ENCODE results near the gene CHURC1. TPM values are rescaled to one million over a fixed set of nuclear protein-coding genes. Genes with fewer than 3 reads are reported as not detected.

CHURC1 gene
- polyA plus RNA-seq, 1 of the 3 experiments (the other 2 are of a cell fraction) = 66.8 TPM

GRCh38 chr14:64873506-64874219 is 40.6 kb upstream of the CHURC1 start:
- no peak overlapping the region for H3K4me2 ChIP-seq
- H3K36me3 ChIP-seq (replicated peaks in 1 of 2; ENCODE audit: control insufficient read depth in 1 of 2, insufficient read depth in 2 of 2, low read length in 1 of 2) = no peaks in the 10 kb centered on the region
- no peaks in the 10 kb centered on the region for H4K20me1 ChIP-seq (ENCODE audit: insufficient read depth)
- no peaks in the 10 kb centered on the region for H3K79me2 ChIP-seq (ENCODE audit: insufficient read depth)
- H3F3A ChIP-seq (replicated peaks; ENCODE audit: insufficient read depth) = no peaks in the 10 kb centered on the region
- no peak overlapping the region for H3K9ac ChIP-seq
- no peak overlapping the region for H3K4me3 ChIP-seq (ENCODE audit: low read depth in 2 of 2, low read length in 1 of 2)
- ChIA-PET POLR2A (no interaction called here), CTCF (no interaction called here)
- TF ChIP-seq PBX3 (IDR thresholded peaks at IDR 0.05) (peak; percentile 34; the same call in 1 of the 2 replicates), JUND (IDR thresholded peaks at IDR 0.05) (peak; percentile 17; the same call in 1 of the 2 replicates), RAD21 (IDR thresholded peaks at IDR 0.05; ENCODE audit: low read length) (no peak)
- 56% methylated on average over 3 of the region's 3 CpGs for WGBS (ENCODE audit: low lambda C conversion rate)
- DNase-seq = no peak
- no peaks in the 10 kb centered on the region for H3K4me1 ChIP-seq (ENCODE audit: control insufficient read depth in 1 of 2, insufficient read depth in 2 of 2, low read depth in 1 of 2, low read length in 1 of 2)
- peaks cover 10% of the 10 kb centered on the region; the same call in 1 of the 2 replicates for H3K27me3 ChIP-seq (ENCODE audit: insufficient read depth)
- H3K9me2 ChIP-seq = no peaks in the 10 kb centered on the region
- no peaks in the 10 kb centered on the region for H3K9me3 ChIP-seq
- no peak overlapping the region for H3K27ac ChIP-seq (ENCODE audit: low read depth in 2 of 2, low read length in 1 of 2)
- H2AFZ ChIP-seq (ENCODE audit: low read depth) = no peak overlapping the region

GRCh38 chr14:64875350-64875749 is 38.9 kb upstream of the CHURC1 start:
- peaks cover 0 to 2% of the 10 kb centered on the region in 2 experiments; a peak in 1 of 4 replicates for H3K4me1 ChIP-seq (ENCODE audit: control insufficient read depth in 1 of 2, insufficient read depth in 2 of 2, low read depth in 1 of 2, low read length in 1 of 2)
- ChIA-PET CTCF (interaction anchor here (0.7 to 1.7 kb wide), 4 partner anchors 9 to 74 kb away, joined by 3 to 8 read pairs (median 4); no protein-coding TSS in a partner anchor), POLR2A (no interaction called here)
- 74% methylated on average over 4 of the region's 4 CpGs for WGBS (ENCODE audit: low lambda C conversion rate)
- H3F3A ChIP-seq (replicated peaks; ENCODE audit: insufficient read depth) = no peaks in the 10 kb centered on the region
- no peak overlapping the region for H3K9ac ChIP-seq
- no peaks in the 10 kb centered on the region for H4K20me1 ChIP-seq (ENCODE audit: insufficient read depth)
- DNase-seq = no peak
- H3K79me2 ChIP-seq (ENCODE audit: insufficient read depth) = no peaks in the 10 kb centered on the region
- H3K36me3 ChIP-seq (replicated peaks in 1 of 2; ENCODE audit: control insufficient read depth in 1 of 2, insufficient read depth in 2 of 2, low read length in 1 of 2) = no peaks in the 10 kb centered on the region
- TF ChIP-seq FOXJ3 (CRISPR knock-in tag; IDR thresholded peaks at IDR 0.05) = no peak
- no peak for TF ChIP-seq SIN3A (IDR thresholded peaks at IDR 0.05; ENCODE audit: borderline replicate concordance, low read depth, low read length)
- TF ChIP-seq PBX3 (IDR thresholded peaks at IDR 0.05) = no peak
- TF ChIP-seq MEF2A (IDR thresholded peaks at IDR 0.05; ENCODE audit: borderline replicate concordance, low read depth) = no peak
- TF ChIP-seq RCOR1 (IDR thresholded peaks at IDR 0.05; ENCODE audit: low read length) = no peak
- TF ChIP-seq GATA2 (CRISPR knock-in tag; IDR thresholded peaks at IDR 0.05) = no peak
- TF ChIP-seq FOSL2 (IDR thresholded peaks at IDR 0.05; ENCODE audit: borderline replicate concordance, low read depth) = no peak
- TF ChIP-seq IRF3 (IDR thresholded peaks at IDR 0.05; ENCODE audit: low read depth, low read length) = no peak
- no peak for TF ChIP-seq JUND (IDR thresholded peaks at IDR 0.05)
- TF ChIP-seq EP300 (IDR thresholded peaks at IDR 0.05; ENCODE audit: borderline replicate concordance in 1 of 2, low read depth in 1 of 2, low read length in 1 of 2) = no peak
- TF ChIP-seq POLR2AphosphoS5 (IDR thresholded peaks at IDR 0.05; ENCODE audit: low read depth, low read length) = no peak
- no peak for TF ChIP-seq ELF1 (IDR thresholded peaks at IDR 0.05)
- TF ChIP-seq MAX (IDR thresholded peaks at IDR 0.05; ENCODE audit: low read depth) = no peak
- no peak for TF ChIP-seq EZH2phosphoT487 (IDR thresholded peaks at IDR 0.05; ENCODE audit: borderline replicate concordance, low read depth)
- TF ChIP-seq RAD21 (IDR thresholded peaks at IDR 0.05; ENCODE audit: low read length) = no peak
- no peak for TF ChIP-seq YY1 (IDR thresholded peaks at IDR 0.05; ENCODE audit: low read depth)
- no peak for TF ChIP-seq NFIC (IDR thresholded peaks at IDR 0.05; ENCODE audit: borderline replicate concordance)
- no peak for TF ChIP-seq REST (IDR thresholded peaks at IDR 0.05; ENCODE audit: low read depth, low read length)
- no peak overlapping the region for H2AFZ ChIP-seq (ENCODE audit: low read depth)
- H3K27me3 ChIP-seq (ENCODE audit: insufficient read depth) = peaks cover 16% of the 10 kb centered on the region; the same call in 1 of the 2 replicates
- no peak overlapping the region for H3K4me2 ChIP-seq
- no peak overlapping the region for H3K27ac ChIP-seq (ENCODE audit: low read depth in 2 of 2, low read length in 1 of 2)
- no peak overlapping the region for H3K4me3 ChIP-seq (ENCODE audit: low read depth in 2 of 2, low read length in 1 of 2)
- H3K9me3 ChIP-seq = no peaks in the 10 kb centered on the region
- no peaks in the 10 kb centered on the region for H3K9me2 ChIP-seq

Measured in SK-N-SH (cell line).